Breast epithelium (tissue), 3 donors: ENCODE data around the gene VGLL1.

Source experiments
- POLR2A ChIP-seq: fragments of 450-650 bp; IDR thresholded peaks from one replicate; pipeline ENCODE4 v1.6.1; 2016; ENCODE audit warnings: antibody characterized with exemption, mild to moderate bottlenecking, moderate library complexity
- POLR2AphosphoS5 ChIP-seq, 3 donors: sonication (generic); formaldehyde crosslinking; IDR thresholded peaks; one replicate each; pipeline ENCODE4 v1.6.1; 2017; ENCODE audit warnings: antibody characterized with exemption in 3 of 3
- TF ChIP-seq, protein P1 (sequence below), 3 donors: fragments of 450-650 bp; IDR thresholded peaks; one replicate each; pipeline ENCODE4 v1.5.1; 2016 to 2017; ENCODE audit warnings: antibody characterized with exemption in 3 of 3, mild to moderate bottlenecking in 3 of 3, moderate library complexity in 3 of 3

DNA sequence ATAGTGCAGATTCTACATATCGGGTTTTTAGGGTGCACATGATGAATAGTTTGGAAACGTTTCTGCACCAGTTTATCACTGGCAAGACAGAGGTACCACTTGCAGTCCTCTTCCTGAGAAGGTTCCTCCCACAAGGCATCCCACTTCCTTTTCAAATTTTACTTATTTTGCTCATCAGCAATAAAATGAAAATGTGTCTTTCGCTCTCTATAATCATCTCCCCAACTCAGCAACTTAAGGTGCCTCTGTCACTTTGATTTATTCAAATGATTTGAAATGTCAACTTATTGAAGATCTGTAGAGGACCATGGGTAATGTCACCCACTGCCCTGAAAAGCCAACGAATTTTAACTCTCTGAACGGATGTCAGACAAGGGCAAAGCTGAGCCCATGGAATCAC lies 53.2 kb downstream of the VGLL1 start:
- TF ChIP-seq, protein P1, sequence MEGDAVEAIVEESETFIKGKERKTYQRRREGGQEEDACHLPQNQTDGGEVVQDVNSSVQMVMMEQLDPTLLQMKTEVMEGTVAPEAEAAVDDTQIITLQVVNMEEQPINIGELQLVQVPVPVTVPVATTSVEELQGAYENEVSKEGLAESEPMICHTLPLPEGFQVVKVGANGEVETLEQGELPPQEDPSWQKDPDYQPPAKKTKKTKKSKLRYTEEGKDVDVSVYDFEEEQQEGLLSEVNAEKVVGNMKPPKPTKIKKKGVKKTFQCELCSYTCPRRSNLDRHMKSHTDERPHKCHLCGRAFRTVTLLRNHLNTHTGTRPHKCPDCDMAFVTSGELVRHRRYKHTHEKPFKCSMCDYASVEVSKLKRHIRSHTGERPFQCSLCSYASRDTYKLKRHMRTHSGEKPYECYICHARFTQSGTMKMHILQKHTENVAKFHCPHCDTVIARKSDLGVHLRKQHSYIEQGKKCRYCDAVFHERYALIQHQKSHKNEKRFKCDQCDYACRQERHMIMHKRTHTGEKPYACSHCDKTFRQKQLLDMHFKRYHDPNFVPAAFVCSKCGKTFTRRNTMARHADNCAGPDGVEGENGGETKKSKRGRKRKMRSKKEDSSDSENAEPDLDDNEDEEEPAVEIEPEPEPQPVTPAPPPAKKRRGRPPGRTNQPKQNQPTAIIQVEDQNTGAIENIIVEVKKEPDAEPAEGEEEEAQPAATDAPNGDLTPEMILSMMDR (IDR thresholded peaks at IDR 0.05) = no peak
- TF ChIP-seq POLR2AphosphoS5 (IDR thresholded peaks at IDR 0.05) (no peak), POLR2A (no peak)
